H9 (cell line): ENCODE results near the gene NR1H2. TPM values are rescaled to one million over a fixed set of nuclear protein-coding genes. Genes with fewer than 3 reads are reported as not detected.
"Not testable (repeated sequence)": the region's sequence is repeated elsewhere in the genome, so short reads cannot be mapped to it uniquely, and the experiment has no call there.

Experiments
- DNase-seq: peaks from one replicate; pipeline ENCODE4 v3.0.0-alpha.2; 2017
- H2AFZ ChIP-seq: one replicate; pipeline ENCODE4 v1.6.1; 2013; ENCODE audit warnings: mild to moderate bottlenecking, low read length, control low read depth, moderate library complexity
- H2AK5ac ChIP-seq: 2 replicates; pipeline ENCODE4 v1.6.1; 2013; ENCODE audit warnings: low read length, control low read depth, mixed read lengths; ENCODE audit not compliant: insufficient read length
- H2BK120ac ChIP-seq: one replicate; pipeline ENCODE4 v1.6.1; 2013; ENCODE audit warnings: low read depth, mild to moderate bottlenecking, low read length, control low read depth, inconsistent platforms; ENCODE audit not compliant: poor library complexity, severe bottlenecking
- H2BK12ac ChIP-seq: 2 replicates; pipeline ENCODE4 v1.6.1; 2013; ENCODE audit warnings: low read length, control low read depth, mixed read lengths, low read depth; ENCODE audit not compliant: insufficient read length
- H2BK15ac ChIP-seq: 2 replicates; pipeline ENCODE4 v1.6.1; 2013; ENCODE audit warnings: low read depth, low read length, control low read depth
- H2BK20ac ChIP-seq: one replicate; pipeline ENCODE4 v1.6.1; 2013; ENCODE audit warnings: low read depth, mild to moderate bottlenecking, low read length, control low read depth, inconsistent platforms; ENCODE audit not compliant: poor library complexity, severe bottlenecking
- H2BK5ac ChIP-seq: 2 replicates; pipeline ENCODE4 v1.6.1; 2013; ENCODE audit warnings: low read length, control low read depth, mixed read lengths; ENCODE audit not compliant: insufficient read length
- H3K14ac ChIP-seq: 2 replicates; pipeline ENCODE4 v1.6.1; 2013; ENCODE audit warnings: low read length, control low read depth; ENCODE audit not compliant: insufficient read depth
- H3K18ac ChIP-seq: 2 replicates; pipeline ENCODE4 v1.6.1; 2013; ENCODE audit warnings: low read depth, mild to moderate bottlenecking, mixed read lengths, low read length, control low read depth; ENCODE audit not compliant: insufficient read length
- H3K23ac ChIP-seq: 2 replicates; pipeline ENCODE4 v1.6.1; 2013; ENCODE audit warnings: low read length, control low read depth, mixed read lengths, low read depth; ENCODE audit not compliant: insufficient read length
- H3K23me2 ChIP-seq: 2 replicates; pipeline ENCODE4 v1.6.1; 2013; ENCODE audit warnings: low read depth, mild to moderate bottlenecking, mixed read lengths, low read length, control low read depth; ENCODE audit not compliant: insufficient read length, poor library complexity, severe bottlenecking
- H3K27ac ChIP-seq: 2 replicates; pipeline ENCODE4 v1.5.1; 2013; ENCODE audit warnings: low read length, control low read depth, mixed read lengths, low read depth; ENCODE audit not compliant: insufficient read length
- H3K27me3 ChIP-seq: 2 replicates; pipeline ENCODE4 v1.6.1; 2013; ENCODE audit warnings: low read length, control low read depth, inconsistent platforms; ENCODE audit not compliant: insufficient read depth
- H3K4ac ChIP-seq: 2 replicates; pipeline ENCODE4 v1.6.1; 2013; ENCODE audit warnings: low read depth, mild to moderate bottlenecking, control low read depth, inconsistent platforms, low read length, moderate library complexity
- H3K4me1 ChIP-seq: 2 replicates; pipeline ENCODE4 v1.6.1; 2013; ENCODE audit warnings: low read length, control low read depth, inconsistent platforms; ENCODE audit not compliant: insufficient read depth
- H3K4me2 ChIP-seq: 2 replicates; pipeline ENCODE4 v1.6.1; 2013; ENCODE audit warnings: low read length, control low read depth, mixed read lengths; ENCODE audit not compliant: insufficient read length, insufficient read depth
- H3K56ac ChIP-seq: 2 replicates; pipeline ENCODE4 v1.6.1; 2013; ENCODE audit warnings: low read depth, mild to moderate bottlenecking, mixed read lengths, low read length, control low read depth; ENCODE audit not compliant: insufficient read length
- H3K79me1 ChIP-seq: 2 replicates; pipeline ENCODE4 v1.6.1; 2013; ENCODE audit warnings: low read depth, mild to moderate bottlenecking, moderate library complexity, low read length, control low read depth, inconsistent platforms; ENCODE audit not compliant: insufficient read depth, poor library complexity, severe bottlenecking
- H3K79me2 ChIP-seq: 2 replicates; pipeline ENCODE4 v1.6.1; 2013; ENCODE audit warnings: low read length, control low read depth, inconsistent platforms; ENCODE audit not compliant: insufficient read depth
- H3K9ac ChIP-seq: 2 replicates; pipeline ENCODE4 v1.6.1; 2013; ENCODE audit warnings: low read length, control low read depth, mixed read lengths; ENCODE audit not compliant: insufficient read length; ENCODE audit errors: extremely low read depth
- H3K9me3 ChIP-seq: one replicate; pipeline ENCODE4 v1.6.1; 2013; ENCODE audit warnings: low read depth, low read length, inconsistent platforms; ENCODE audit not compliant: control insufficient read depth
- H3T11ph ChIP-seq: one replicate; pipeline ENCODE4 v1.6.1; 2013; ENCODE audit warnings: mild to moderate bottlenecking, low read length, control low read depth, inconsistent platforms
- H4K20me1 ChIP-seq: one replicate; pipeline ENCODE4 v1.6.1; 2013; ENCODE audit not compliant: control insufficient read depth, insufficient read length, insufficient read depth
- H4K5ac ChIP-seq: 2 replicates; pipeline ENCODE4 v1.6.1; 2013; ENCODE audit warnings: low read depth, mild to moderate bottlenecking, mixed read lengths, low read length, control low read depth; ENCODE audit not compliant: insufficient read length
- H4K8ac ChIP-seq: replicated peaks from 2 replicates; pipeline ENCODE4 v1.6.1; 2013; ENCODE audit warnings: low read length, control low read depth, mixed read lengths, low read depth; ENCODE audit not compliant: insufficient read length
- H4K91ac ChIP-seq: 2 replicates; pipeline ENCODE4 v1.6.1; 2013; ENCODE audit warnings: low read depth, mild to moderate bottlenecking, moderate library complexity, mixed read lengths, low read length, control low read depth; ENCODE audit not compliant: insufficient read length
- H3K27ac Mint-ChIP-seq, 3 experiments: 2 replicates in 2 of 3; 3 replicates in 1 of 3; pipeline ENCODE4 v1.8.0; 2020 to 2021; ENCODE audit warnings: mixed read lengths in 3 of 3, mild to moderate bottlenecking in 1 of 3, moderate library complexity in 1 of 3
- H3K27me3 Mint-ChIP-seq: 2 replicates; pipeline ENCODE4 v1.8.0; 2021; ENCODE audit warnings: low read depth, mild to moderate bottlenecking, moderate library complexity, mixed read lengths
- H3K36me3 Mint-ChIP-seq, 3 experiments: 2 replicates in 2 of 3; 3 replicates in 1 of 3; pipeline ENCODE4 v1.8.0; 2020 to 2021; ENCODE audit warnings: low read depth in 3 of 3, mixed read lengths in 3 of 3; ENCODE audit not compliant: insufficient read depth in 1 of 3
- H3K4me1 Mint-ChIP-seq, 2 experiments: 2 replicates each; pipeline ENCODE4 v1.8.0; 2020; ENCODE audit warnings: mixed read lengths in 2 of 2
- H3K4me3 Mint-ChIP-seq, 2 experiments: 2 replicates in 1 of 2; 3 replicates in 1 of 2; pipeline ENCODE4 v1.8.0; 2020 to 2021; ENCODE audit warnings: mild to moderate bottlenecking in 2 of 2, mixed read lengths in 2 of 2, moderate library complexity in 1 of 2
- H3K9me3 Mint-ChIP-seq, 2 experiments: 2 replicates in 1 of 2; 3 replicates in 1 of 2; pipeline ENCODE4 v1.8.0; 2020; ENCODE audit warnings: mild to moderate bottlenecking in 2 of 2, mixed read lengths in 2 of 2, moderate library complexity in 1 of 2
- WGBS: extraction: QIAGEN DNeasy Blood & Tissue Kit; methylation state at CpG from one replicate; pipeline ENCODE4 v1.1.7; 2013; ENCODE audit warnings: missing lambda C conversion rate, low lambda C conversion rate, mixed read lengths; ENCODE audit not compliant: insufficient read length; ENCODE audit errors: extremely low coverage; 5-methylcytosine and 5-hydroxymethylcytosine counted together
- total RNA-seq: library from RNA; stranded (reverse); gene quantifications from 2 replicates; pipeline ENCODE4 v1.2.1, GENCODE V29; 2021
- TF ChIP-seq, protein P1 (sequence below): fragments of 200-600 bp; sonication (generic); conservative IDR thresholded peaks from 3 replicates; pipeline ENCODE4 v1.8.0; 2021; ENCODE audit warnings: antibody characterized with exemption, mild to moderate bottlenecking

Gene NR1H2
- total RNA-seq, 1 experiment from 2014 or later: 33.2 TPM

GRCh38 chr19:50344661-50345318 is 31.5 kb upstream of the NR1H2 start:
- no peak overlapping the region for H4K5ac ChIP-seq
- H3K36me3 Mint-ChIP-seq: peaks cover 16 to 24% (median 17%) of the 10 kb centered on the region in 3 experiments
- no peak overlapping the region for H3K4ac ChIP-seq
- no peaks in the 10 kb centered on the region for H3K23me2 ChIP-seq
- no peaks in the 10 kb centered on the region for H3K79me2 ChIP-seq
- no peaks in the 10 kb centered on the region for H3K27me3 ChIP-seq
- no peak overlapping the region for H4K8ac ChIP-seq
- H3K9me3 Mint-ChIP-seq: peaks cover 0 to 5% of the 10 kb centered on the region in 2 experiments; a peak in 3 of 5 replicates
- TF ChIP-seq, protein P1, sequence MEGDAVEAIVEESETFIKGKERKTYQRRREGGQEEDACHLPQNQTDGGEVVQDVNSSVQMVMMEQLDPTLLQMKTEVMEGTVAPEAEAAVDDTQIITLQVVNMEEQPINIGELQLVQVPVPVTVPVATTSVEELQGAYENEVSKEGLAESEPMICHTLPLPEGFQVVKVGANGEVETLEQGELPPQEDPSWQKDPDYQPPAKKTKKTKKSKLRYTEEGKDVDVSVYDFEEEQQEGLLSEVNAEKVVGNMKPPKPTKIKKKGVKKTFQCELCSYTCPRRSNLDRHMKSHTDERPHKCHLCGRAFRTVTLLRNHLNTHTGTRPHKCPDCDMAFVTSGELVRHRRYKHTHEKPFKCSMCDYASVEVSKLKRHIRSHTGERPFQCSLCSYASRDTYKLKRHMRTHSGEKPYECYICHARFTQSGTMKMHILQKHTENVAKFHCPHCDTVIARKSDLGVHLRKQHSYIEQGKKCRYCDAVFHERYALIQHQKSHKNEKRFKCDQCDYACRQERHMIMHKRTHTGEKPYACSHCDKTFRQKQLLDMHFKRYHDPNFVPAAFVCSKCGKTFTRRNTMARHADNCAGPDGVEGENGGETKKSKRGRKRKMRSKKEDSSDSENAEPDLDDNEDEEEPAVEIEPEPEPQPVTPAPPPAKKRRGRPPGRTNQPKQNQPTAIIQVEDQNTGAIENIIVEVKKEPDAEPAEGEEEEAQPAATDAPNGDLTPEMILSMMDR: no peak
- H3K23ac ChIP-seq: no peak overlapping the region
- no peak overlapping the region for H3K18ac ChIP-seq
- H3K9ac ChIP-seq: no peak overlapping the region
- WGBS: no CpG with 5 or more reads among the region's 8 CpGs
- H3K27ac ChIP-seq: no peak overlapping the region
- no peak overlapping the region for H2AK5ac ChIP-seq
- no peaks in the 10 kb centered on the region for H3K9me3 ChIP-seq
- no peak overlapping the region for H2AFZ ChIP-seq
- H3K56ac ChIP-seq: no peak overlapping the region
- no peaks in the 10 kb centered on the region for H3K4me1 Mint-ChIP-seq
- H3K14ac ChIP-seq: no peak overlapping the region
- H2BK120ac ChIP-seq: no peak overlapping the region
- peak overlapping the region in 1 of 3 experiments; percentile 20; a peak in 2 of 7 replicates for H3K27ac Mint-ChIP-seq
- no peaks in the 10 kb centered on the region for H3K27me3 Mint-ChIP-seq
- H3K4me3 Mint-ChIP-seq: no peak overlapping the region
- H3K4me2 ChIP-seq: no peak overlapping the region
- no peaks in the 10 kb centered on the region for H3K79me1 ChIP-seq
- H2BK15ac ChIP-seq: no peak overlapping the region
- H3K4me1 ChIP-seq: no peaks in the 10 kb centered on the region
- no peak for DNase-seq
- H3T11ph ChIP-seq: no peak overlapping the region
- H2BK12ac ChIP-seq: no peak overlapping the region
- H4K91ac ChIP-seq: no peak overlapping the region
- no peaks in the 10 kb centered on the region for H4K20me1 ChIP-seq
- no peak overlapping the region for H2BK5ac ChIP-seq
- no peak overlapping the region for H2BK20ac ChIP-seq

- H3K23ac ChIP-seq, H3K4me1 ChIP-seq, H3K4me1 Mint-ChIP-seq, H3K79me1 ChIP-seq, H3K27ac Mint-ChIP-seq, H2BK20ac ChIP-seq, H2AK5ac ChIP-seq, H3K9me3 Mint-ChIP-seq, H3K4me3 Mint-ChIP-seq, H2BK12ac ChIP-seq, H3K56ac ChIP-seq, H3K9me3 ChIP-seq, H3K4ac ChIP-seq, H3K23me2 ChIP-seq, DNase-seq, H3K14ac ChIP-seq, H4K20me1 ChIP-seq, H3K27me3 Mint-ChIP-seq, H2BK15ac ChIP-seq, H3K4me2 ChIP-seq, H3T11ph ChIP-seq, H2BK5ac ChIP-seq, H3K18ac ChIP-seq, H3K27ac ChIP-seq, H3K79me2 ChIP-seq, H2AFZ ChIP-seq, H2BK120ac ChIP-seq, H4K91ac ChIP-seq, H4K8ac ChIP-seq, H4K5ac ChIP-seq, H3K9ac ChIP-seq, H3K27me3 ChIP-seq: not testable (repeated sequence)
- no CpG with 5 or more reads among the region's 8 CpGs for WGBS
- H3K36me3 Mint-ChIP-seq: peaks cover 11 to 19% (median 11%) of the 10 kb centered on the region in 3 experiments
Observed at GRCh38 chr19:50347089-50347581, 29.1 kb upstream of the NR1H2 start.
